NCI-H446 treated with DMSO at 0.1 percent for 48 hours (cell line): ENCODE results near the gene ZCCHC14.

ENCODE experiments used
- DNase-seq: peaks from one replicate; lab custom pipeline; 2025; lab: John Stamatoyannopoulos, UW

ZCCHC14 gene

GRCh38 chr16:87492721-87493607, at the start of gene ZCCHC14:
ZCCHC14 (minus strand) TSS chr16:87493024; CDS start chr16:87492238, 786 bp downstream.
- peak; percentile 83 for DNase-seq

DNA sequence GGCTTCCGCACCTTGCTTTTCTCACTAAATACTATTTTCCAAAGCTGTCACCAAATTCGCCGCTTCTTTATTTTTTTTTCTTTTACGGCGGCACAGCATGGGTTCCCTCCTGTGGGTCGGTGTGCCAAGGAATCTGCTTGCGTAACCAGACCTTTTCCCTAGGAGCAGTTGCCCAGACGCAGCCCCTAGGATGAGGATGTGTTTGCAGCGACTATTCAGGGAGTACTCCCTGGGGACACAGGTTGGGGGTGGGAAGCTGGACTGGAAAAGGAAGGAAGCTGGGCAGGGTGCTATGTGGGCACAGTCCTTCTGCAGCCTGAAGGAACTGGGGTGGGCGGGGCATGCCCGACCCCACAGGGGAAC, 49.0 kb upstream of the ZCCHC14 start:
- DNase-seq, result no peak

DNA sequence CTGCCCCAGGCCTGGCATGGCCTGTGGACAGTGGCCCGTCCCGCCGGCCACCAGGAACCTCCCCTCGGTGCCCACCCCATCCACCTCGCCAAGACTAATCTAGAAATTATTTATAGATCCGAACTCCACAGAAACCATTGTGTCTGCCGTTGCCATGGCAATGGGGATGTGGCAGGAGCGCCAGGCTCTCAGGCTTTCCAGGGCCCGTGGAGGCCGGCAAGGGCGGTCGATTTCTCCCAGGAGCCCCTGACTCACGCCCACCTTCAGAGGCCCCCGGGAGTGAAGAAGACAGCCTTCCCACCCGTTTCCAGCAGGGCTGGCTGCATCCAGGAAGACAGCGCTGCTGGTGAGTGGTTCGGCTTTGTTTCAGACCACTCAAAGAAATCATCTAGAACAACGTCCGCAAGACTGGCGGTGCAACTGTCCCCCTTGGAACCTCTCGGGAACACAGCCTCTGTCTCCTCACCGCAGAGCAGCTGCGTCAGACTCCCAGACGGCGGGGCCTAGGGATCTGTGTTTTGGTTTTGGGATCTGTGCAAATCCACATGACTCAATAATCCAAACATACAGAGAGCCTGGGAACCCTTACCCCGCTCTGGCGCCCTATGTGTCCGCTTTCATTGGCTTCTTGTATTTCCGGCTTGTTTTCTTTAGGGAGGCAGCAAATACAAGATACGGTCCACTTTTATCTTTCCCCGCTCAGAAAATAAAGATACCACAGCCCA, 48.5 kb upstream of the ZCCHC14 start:
- no peak for DNase-seq

- no peak for DNase-seq
Measured at GRCh38 chr16:87540897-87541146, 48.0 kb upstream of the ZCCHC14 start.

DNA sequence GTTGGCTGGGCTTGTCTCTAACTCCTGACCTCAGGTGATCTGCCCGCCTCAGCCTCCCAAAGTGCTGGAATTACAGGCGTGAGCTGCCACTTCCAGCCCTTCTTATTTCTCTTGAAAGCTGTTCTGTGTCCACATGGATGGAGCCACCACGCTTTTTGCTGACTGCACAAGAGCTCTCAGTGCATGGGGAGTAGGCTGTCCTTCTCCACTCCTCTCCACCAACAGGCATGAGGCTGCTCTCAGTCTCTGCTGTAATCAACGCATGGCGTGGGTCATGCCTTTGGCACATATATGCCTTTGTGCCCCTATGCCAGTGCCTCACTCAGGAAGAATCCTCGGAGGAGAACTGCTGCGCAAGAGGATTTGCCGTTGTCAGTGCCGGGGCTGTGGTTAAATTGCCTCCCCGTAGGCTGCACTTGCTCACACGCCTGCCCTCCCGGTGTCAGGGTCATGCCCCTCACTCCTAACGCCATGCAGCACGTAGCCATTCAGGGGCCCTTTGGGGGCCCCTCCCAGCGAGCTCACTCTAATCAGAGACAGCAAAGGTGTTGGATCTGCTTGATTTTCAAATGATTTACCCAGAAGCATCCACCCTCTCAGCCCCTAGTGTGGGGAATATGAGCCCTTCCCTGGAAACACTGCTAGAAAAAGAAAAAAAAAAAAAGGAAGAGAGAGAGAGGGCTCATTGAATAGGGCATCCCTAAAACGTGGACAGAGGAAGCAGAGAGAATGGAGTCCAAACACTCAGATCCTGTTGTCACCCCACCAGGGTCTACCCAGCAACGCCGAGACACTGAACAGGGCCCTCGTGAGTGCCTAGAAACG, 47.5 kb upstream of the ZCCHC14 start:
- DNase-seq, result no peak

- DNase-seq, result no peak
Measured at GRCh38 chr16:87539113-87539512, 46.3 kb upstream of the ZCCHC14 start.

DNA sequence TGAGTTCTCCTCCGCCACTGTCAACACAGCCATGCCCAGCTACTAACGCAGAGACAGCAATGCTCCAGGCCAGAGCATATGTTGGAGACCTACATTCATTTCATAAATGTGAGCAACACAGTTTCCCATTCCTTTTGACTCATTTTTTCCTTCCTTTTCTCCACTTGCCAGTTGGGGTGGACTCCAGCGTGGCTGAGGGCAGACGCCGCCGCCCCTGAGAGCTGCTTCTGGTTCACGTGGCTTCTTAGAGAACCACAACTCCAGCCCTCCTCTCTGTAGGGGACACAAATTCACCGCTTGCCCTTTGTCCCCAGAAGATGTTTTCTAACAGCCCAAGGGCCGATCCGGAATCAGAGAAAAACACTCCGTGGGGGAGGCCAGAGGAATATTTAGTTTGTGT, 45.8 kb upstream of the ZCCHC14 start:
- DNase-seq, result no peak

DNA sequence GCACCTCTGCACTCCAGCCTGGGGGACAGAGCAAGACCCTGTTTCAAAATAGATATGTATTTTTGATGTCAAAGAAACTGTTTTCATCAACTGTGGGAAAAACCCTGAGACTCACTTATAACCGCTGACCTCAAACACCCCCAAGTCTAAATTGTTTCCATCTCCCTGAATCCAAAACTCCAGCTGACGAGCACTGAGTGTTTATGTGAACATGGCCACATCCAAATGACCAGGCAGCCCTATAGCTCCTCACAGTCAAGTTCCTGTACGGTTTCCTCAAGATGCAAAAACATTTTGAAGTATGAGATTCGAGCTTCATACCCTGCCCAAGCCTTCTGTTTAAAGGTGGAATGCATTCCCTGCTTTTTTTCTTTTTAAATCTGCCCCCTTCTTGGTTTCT, 45.3 kb upstream of the ZCCHC14 start:
- no peak for DNase-seq

DNA sequence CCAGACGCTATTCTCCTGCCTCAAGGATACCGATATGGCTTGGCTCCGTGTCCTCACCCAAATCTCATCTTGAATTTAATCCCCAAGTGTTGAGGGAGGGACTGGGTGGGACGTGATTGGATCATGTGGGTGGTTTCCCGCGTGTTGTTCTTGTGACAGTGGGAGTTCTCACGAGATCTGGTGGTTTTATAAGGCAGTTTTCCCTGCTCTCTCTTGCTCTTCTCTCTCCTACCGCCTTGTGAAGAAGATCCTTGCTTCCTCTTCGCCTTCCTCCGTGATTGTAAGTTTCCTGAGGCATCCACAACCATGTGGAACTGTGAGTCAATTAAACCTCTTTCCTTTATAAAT, 43.9 kb upstream of the ZCCHC14 start:
- no peak for DNase-seq

- DNase-seq, result no peak
Measured at GRCh38 chr16:87535855-87536794, 43.3 kb upstream of the ZCCHC14 start.

DNA sequence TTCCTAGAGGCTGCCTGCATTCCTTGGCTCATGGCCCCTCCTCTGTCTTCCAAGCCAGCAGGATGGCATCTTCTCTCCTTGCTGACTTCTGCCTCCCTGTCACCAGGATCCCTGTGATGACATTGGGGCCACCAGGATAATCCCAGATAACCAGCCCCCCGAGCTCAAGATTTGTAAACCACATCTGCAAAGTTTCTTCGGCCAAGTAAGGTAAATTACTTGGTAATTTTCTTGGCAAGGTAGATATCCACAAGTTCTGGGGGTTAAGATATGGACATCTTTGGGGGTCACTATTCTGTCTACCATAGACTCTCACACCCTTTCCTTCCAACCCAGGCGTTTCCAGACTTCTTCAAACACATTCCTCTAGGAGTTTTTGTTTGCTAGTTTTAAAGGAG, 42.6 kb upstream of the ZCCHC14 start:
- DNase-seq, result no peak

DNA sequence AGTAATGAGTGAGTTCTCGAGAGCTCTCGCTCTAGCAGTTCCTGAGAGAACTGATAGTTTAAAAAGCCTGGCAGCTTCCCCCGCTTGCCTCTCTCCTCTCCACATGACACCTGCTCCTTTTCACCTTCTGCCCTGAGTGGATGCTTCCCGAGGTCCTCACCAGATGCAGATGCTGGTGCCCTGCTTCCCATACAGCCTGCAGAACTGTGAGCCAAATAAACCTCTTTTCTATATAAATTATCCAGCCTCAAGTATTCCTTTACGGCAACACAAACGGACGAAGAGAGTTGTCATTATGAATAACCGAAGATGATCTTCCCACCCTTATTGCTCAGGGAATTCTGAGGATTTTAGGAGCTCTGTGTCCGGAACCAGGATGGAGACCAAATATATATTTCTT, 41.9 kb upstream of the ZCCHC14 start:
- DNase-seq, result no peak

- DNase-seq, result no peak
Measured at GRCh38 chr16:87534030-87534653, 41.3 kb upstream of the ZCCHC14 start.

DNA sequence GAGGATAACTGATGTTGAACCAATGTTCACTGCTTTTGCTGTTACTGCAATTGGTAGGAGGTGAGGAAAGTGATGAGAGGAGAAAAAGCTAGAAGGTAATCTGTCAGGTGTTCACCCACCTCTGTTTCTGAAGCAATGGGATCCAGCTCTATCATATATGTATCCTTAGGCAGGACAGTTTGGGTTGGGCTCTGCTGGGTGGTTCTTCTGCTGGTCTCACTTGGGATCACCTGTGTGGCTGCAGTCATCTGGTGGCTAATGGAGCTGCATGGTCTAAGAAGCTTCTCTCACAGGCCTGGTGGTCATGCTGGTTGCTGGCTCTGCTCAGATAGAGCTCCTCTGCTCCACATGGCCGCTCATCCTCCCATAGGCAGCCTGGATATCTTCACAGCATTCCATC, 40.2 kb upstream of the ZCCHC14 start:
- no peak for DNase-seq

GRCh38 chr16:87531418-87531817, 38.6 kb upstream of the ZCCHC14 start:
- DNase-seq, result no peak

DNA sequence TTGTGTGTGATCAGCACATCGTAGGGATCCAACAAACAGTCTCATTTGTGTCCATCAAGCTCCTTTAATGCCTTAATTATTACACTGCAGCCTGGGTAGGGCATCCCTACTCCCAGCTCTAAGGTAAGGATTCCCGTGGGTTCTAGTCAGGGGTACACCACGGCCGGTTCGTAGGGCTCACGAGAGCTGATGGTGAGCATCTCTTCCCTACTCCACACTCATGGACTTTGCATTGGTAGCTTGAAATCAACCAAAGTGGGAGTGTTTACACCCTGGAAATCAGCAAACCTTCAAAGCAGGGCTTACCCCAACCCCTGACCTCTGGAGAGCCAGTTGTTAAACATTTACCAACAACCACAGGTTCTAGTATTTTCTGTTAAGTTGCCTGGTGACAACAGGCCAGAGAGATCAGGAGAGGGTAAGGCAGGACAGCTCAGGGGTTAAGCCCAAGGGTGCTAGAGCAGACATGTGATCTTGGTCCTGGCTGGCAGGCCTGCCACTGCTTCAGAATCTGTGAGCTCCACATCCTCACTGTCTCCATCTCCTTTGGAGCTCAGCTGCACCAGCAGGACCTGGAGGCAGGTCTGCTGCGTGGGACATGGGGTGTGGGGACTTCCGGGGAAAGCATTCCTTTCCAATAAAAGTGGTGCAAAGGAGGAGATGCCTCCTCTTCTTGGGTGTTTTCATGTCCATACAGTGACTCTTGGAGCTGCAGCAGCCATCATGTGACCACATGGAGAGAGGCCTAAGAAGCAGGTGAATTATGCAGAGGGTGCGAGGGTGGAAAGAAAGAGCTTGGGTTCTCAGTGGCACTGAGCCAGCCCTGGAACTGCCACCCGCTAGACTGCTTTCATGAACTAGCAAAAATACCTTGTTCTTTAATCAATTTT, 36.1 kb upstream of the ZCCHC14 start:
- no peak for DNase-seq

- no peak for DNase-seq
Measured at GRCh38 chr16:87527055-87527724, 34.4 kb upstream of the ZCCHC14 start.

DNA sequence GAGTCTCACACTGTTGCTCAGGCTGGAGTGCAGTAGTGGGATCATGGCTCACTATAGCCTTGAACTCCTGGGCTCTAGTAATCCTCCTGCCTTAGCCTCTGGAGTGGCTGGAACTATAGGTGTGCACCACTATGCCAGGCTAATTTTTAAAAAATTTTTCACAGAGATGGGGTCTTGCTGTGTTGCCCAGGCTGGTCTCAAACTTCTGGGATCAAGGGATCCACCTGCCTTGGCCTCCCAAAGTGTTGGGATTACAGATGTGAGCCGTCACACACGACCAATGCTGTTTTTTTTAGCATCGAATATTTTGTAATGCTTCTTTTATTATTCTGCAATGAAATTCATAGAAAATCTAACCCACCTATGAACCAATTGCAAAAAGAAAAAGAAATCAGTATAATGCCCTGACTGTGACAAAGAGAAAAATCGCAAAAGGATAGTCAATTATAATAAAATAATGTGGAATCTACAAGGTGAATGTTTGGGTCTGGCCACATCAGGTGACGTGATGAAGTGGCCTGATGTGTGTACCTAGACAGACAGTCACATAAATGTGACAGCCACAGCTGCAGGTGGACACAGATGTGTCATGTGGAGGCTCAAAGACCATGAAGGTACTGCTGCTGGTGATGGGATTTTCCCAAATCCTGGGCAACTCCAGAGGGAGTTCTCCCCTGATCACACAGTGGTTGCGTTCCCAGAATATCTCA, 33.6 kb upstream of the ZCCHC14 start:
- DNase-seq, result no peak

DNA sequence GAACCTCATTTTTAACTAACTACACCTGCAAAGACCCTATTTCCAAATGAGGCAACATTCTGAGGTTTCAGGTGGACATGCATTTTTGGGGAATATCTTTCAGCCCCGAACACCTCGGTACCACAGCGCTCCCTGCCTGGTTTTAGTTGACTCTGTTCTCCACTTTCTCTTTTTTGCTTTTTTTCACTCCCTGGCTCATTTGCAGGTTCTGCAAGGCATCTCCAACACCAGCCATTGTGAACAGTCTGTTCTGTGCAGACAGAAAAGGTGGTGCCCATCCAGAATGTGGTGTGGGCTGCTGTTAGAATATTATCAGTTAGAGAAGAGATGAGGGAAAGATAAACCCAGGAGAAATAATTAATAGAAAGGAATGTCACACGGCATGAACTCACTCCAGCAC, 32.5 kb upstream of the ZCCHC14 start:
- no peak for DNase-seq
